Stimulated activated memory B cell treated with anti-CD40 and anti-IgM and Interleukin-4, amounts not matched to agents 10 μg/mL and 1 μg/mL and 100 μg/mL, for 72 hours (primary cell): Measurements from ENCODE around the gene HDDC3.
A peak's percentile ranks its signal among the peaks of the same experiment; 100 is the strongest.
"Not testable (repeated sequence)": the region's sequence is repeated elsewhere in the genome, so short reads cannot be mapped to it uniquely, and the experiment has no call there.

Experiments
- ATAC-seq: fragments of 150-1000 bp; cut with Tn5 transposase; 2 replicates; pipeline ENCODE4 v1.10.0; 2021
- H3K27ac Mint-ChIP-seq: one replicate; pipeline ENCODE4 v1.8.0; 2022; ENCODE audit warnings: mild to moderate bottlenecking, mixed read lengths
- H3K27me3 Mint-ChIP-seq: one replicate; pipeline ENCODE4 v1.8.0; 2022; ENCODE audit warnings: mixed read lengths
- H3K36me3 Mint-ChIP-seq: one replicate; pipeline ENCODE4 v1.8.0; 2022; ENCODE audit warnings: mixed read lengths
- H3K4me1 Mint-ChIP-seq: one replicate; pipeline ENCODE4 v1.8.0; 2022; ENCODE audit warnings: mixed read lengths
- H3K4me3 Mint-ChIP-seq: one replicate; pipeline ENCODE4 v1.8.0; 2022; ENCODE audit warnings: mild to moderate bottlenecking, moderate library complexity, mixed read lengths
- H3K9me3 Mint-ChIP-seq: one replicate; pipeline ENCODE4 v1.8.0; 2022; ENCODE audit warnings: mixed read lengths

Gene HDDC3

DNA sequence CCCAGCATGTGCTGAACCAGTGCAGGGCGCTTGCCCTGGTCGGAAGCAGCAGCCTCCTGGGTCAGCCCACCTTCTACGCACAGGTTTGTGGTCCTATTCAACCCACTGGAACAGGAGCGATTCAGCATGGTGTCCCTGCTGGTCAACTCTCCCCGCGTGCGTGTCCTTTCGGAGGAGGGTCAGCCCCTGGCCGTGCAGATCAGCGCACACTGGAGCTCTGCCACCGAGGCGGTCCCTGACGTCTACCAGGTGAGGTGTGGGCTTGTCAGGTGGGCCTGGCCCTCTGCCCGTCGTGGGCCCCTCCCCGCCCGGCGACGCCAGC lies 21.1 kb downstream of the HDDC3 start:
- Mint-ChIP-seq H3K4me1 (peaks cover 11% of the 10 kb centered on the region), H3K9me3 (no peaks in the 10 kb centered on the region), H3K4me3 (no peak overlapping the region), H3K27me3 (no peaks in the 10 kb centered on the region), H3K27ac (no peak overlapping the region), H3K36me3 (peaks cover 87% of the 10 kb centered on the region)
- ATAC-seq: no peak

DNA sequence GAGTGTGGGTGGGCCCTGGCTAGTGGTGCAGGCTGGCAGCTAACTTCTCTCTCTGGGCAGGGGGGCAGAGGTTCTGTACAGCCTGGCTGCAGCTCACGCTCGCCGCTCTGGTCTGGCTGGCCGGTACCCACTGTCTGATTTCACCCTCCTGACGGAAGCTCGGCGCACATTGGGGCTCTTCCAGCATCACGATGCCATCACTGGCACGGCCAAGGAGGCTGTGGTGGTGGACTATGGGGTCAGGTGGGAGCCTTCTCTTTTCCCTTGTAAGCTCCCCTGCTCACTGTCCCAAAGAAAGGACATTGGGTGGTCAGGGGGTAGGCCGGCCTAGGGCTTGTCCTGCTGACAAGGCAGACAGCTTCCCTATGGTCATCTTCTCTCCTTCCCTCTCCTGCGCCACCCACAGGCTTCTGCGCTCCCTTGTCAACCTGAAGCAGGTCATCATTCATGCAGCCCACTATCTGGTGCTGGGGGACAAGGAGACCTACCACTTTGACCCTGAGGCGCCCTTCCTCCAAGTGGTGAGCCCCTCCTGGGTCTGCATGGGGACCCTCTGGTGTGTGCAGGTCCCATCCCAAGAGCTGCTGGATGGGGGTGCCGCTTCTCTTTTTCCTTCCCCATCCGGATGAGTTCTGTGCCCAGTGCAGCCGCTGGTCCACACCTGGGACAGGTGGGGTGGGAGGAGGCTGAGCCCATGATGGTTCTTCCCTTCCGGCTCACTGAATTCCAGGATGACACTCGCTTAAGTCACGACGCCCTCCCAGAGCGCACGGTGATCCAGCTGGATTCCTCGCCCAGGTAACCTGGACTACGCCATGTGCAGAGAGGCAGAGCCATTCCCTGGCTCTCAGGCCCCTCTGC lies 21.7 kb downstream of the HDDC3 start:
- no peak overlapping the region for H3K27ac Mint-ChIP-seq
- H3K4me3 Mint-ChIP-seq: no peak overlapping the region
- ATAC-seq: no peak
- H3K9me3 Mint-ChIP-seq: no peaks in the 10 kb centered on the region
- H3K4me1 Mint-ChIP-seq: peaks cover 13% of the 10 kb centered on the region
- peaks cover 87% of the 10 kb centered on the region for H3K36me3 Mint-ChIP-seq
- no peaks in the 10 kb centered on the region for H3K27me3 Mint-ChIP-seq

- Mint-ChIP-seq H3K27me3 (no peaks in the 10 kb centered on the region), H3K36me3 (peaks cover 87% of the 10 kb centered on the region), H3K4me3 (no peak overlapping the region), H3K9me3 (no peaks in the 10 kb centered on the region), H3K27ac (no peak overlapping the region), H3K4me1 (peaks cover 16% of the 10 kb centered on the region)
- ATAC-seq: no peak
Measured at GRCh38 chr15:90909976-90910375, 22.4 kb downstream of the HDDC3 start.

- Mint-ChIP-seq H3K4me1 (peaks cover 16% of the 10 kb centered on the region), H3K36me3 (peaks cover 86% of the 10 kb centered on the region)
- H3K27me3 Mint-ChIP-seq, H3K4me3 Mint-ChIP-seq, H3K27ac Mint-ChIP-seq, ATAC-seq, H3K9me3 Mint-ChIP-seq: not testable (repeated sequence)
Measured at GRCh38 chr15:90909449-90909848, 22.9 kb downstream of the HDDC3 start.

DNA sequence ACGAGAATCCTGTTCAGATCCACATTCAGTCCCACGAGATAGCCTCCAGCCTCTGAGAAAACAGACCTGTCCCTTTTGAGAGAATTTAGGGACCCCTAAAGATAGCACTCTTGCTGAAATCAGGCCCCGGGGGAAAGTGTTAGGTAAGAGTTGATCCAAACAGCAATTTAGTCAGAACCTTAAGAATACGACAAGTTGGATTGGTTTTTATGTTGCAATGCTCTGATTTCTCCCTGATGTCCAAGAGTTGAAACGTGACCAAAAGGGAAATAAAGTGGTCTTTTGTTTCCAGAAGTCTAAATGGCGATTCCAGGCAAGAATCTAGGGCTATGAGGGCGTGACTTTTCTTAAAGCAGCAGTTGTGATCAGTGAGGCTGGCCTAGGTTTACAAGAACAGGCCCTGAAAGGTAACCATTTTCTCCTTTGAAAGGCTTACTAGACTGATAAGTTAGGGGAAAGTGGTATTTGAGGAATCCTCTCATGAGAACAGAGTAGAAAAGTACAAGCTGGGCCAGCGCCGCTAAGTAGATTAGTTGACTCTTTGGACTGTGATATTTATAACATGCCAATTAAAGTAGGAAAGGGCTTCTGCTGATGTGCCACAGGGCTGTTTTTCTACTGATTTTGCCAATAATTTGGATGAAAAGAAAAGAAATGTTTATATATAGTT lies 24.4 kb downstream of the HDDC3 start:
- no peaks in the 10 kb centered on the region for H3K9me3 Mint-ChIP-seq

DNA sequence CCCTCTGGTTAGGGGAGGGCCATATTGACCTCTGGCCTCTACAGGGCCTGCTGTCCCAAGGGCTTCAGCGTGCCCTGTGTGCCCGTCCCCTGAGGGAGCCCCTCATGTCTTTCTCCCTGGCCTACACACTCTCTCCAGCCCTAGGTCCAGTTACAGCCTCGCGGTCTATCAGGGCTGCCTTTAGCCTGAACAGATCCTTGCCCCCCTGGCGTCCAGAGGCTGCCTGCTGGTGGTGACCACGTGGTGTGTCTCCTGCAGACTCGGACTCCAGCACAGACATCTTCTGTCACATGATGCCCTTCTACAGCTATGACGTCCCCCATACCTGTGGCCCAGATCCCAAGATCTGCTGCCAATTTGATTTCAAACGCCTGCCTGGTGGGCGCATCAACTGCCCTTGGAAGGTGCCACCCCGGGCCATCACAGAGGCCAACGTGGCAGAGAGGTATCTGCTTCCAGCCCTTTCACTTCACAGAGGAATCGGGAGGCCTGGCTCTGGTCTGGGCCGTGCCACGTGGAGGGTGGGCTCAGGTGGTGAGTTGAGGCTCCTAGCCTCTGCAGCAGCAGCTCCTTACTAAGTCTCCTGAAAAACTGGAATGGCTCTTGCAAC lies 25.2 kb downstream of the HDDC3 start:
- H3K4me1 Mint-ChIP-seq: peaks cover 26% of the 10 kb centered on the region
- H3K27me3 Mint-ChIP-seq: no peaks in the 10 kb centered on the region
- no peaks in the 10 kb centered on the region for H3K9me3 Mint-ChIP-seq
- no peak overlapping the region for H3K27ac Mint-ChIP-seq
- H3K4me3 Mint-ChIP-seq: no peak overlapping the region
- no peak for ATAC-seq
- H3K36me3 Mint-ChIP-seq: peaks cover 64% of the 10 kb centered on the region

More for the DNA sequence above, 24.4 kb downstream of the HDDC3 start:
- no peak overlapping the region for H3K27ac Mint-ChIP-seq
- peaks cover 26% of the 10 kb centered on the region for H3K4me1 Mint-ChIP-seq
- H3K4me3 Mint-ChIP-seq: no peak overlapping the region
- H3K36me3 Mint-ChIP-seq: peaks cover 72% of the 10 kb centered on the region
- no peak for ATAC-seq
- no peaks in the 10 kb centered on the region for H3K27me3 Mint-ChIP-seq

DNA sequence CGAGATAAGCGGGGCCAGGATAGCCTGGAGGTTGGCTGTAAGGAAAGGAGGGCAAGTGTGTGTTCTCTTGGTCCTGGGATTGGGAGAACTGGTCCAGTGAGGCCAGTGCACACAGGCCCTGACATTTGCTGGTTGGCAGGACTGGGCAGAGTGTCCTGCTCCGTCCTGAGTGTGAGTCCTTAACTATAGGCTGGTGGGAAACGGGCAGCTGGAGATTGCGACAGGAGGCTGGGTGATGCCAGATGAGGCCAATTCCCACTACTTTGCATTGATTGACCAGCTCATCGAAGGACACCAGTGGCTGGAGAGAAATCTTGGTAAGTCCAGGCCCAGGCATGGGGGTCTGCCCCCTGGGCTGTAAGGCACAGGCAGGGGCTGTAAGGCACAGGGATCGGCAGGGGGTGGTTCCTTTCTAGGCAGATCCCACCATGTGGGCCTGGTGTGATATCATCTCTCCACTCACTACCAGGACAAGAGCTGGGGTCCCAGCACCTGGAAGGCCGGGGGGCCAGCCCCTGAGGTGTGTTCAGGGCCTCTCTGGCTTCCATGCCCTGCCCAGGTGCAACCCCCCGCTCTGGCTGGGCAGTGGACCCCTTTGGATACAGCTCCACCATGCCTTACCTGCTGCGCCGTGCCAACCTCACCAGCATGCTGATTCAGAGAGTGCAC lies 26.0 kb downstream of the HDDC3 start:
- Mint-ChIP-seq H3K27me3 (no peaks in the 10 kb centered on the region), H3K27ac (no peak overlapping the region), H3K4me3 (no peak overlapping the region), H3K9me3 (no peaks in the 10 kb centered on the region), H3K4me1 (peaks cover 35% of the 10 kb centered on the region), H3K36me3 (peaks cover 59% of the 10 kb centered on the region)
- ATAC-seq: no peak

GRCh38 chr15:90905306-90906180 lies 26.8 kb downstream of the HDDC3 start:
- no peaks in the 10 kb centered on the region for H3K27me3 Mint-ChIP-seq
- no peak overlapping the region for H3K4me3 Mint-ChIP-seq
- ATAC-seq: no peak
- peaks cover 52% of the 10 kb centered on the region for H3K36me3 Mint-ChIP-seq
- peak overlapping the region; percentile 26 for H3K27ac Mint-ChIP-seq
- no peaks in the 10 kb centered on the region for H3K9me3 Mint-ChIP-seq
- H3K4me1 Mint-ChIP-seq: peaks cover 39% of the 10 kb centered on the region

GRCh38 chr15:90904746-90905145 lies 27.6 kb downstream of the HDDC3 start:
- peaks cover 44% of the 10 kb centered on the region for H3K4me1 Mint-ChIP-seq
- no peaks in the 10 kb centered on the region for H3K9me3 Mint-ChIP-seq
- no peak overlapping the region for H3K27ac Mint-ChIP-seq
- no peak overlapping the region for H3K4me3 Mint-ChIP-seq
- H3K36me3 Mint-ChIP-seq: peaks cover 44% of the 10 kb centered on the region
- no peaks in the 10 kb centered on the region for H3K27me3 Mint-ChIP-seq
- ATAC-seq: no peak

DNA sequence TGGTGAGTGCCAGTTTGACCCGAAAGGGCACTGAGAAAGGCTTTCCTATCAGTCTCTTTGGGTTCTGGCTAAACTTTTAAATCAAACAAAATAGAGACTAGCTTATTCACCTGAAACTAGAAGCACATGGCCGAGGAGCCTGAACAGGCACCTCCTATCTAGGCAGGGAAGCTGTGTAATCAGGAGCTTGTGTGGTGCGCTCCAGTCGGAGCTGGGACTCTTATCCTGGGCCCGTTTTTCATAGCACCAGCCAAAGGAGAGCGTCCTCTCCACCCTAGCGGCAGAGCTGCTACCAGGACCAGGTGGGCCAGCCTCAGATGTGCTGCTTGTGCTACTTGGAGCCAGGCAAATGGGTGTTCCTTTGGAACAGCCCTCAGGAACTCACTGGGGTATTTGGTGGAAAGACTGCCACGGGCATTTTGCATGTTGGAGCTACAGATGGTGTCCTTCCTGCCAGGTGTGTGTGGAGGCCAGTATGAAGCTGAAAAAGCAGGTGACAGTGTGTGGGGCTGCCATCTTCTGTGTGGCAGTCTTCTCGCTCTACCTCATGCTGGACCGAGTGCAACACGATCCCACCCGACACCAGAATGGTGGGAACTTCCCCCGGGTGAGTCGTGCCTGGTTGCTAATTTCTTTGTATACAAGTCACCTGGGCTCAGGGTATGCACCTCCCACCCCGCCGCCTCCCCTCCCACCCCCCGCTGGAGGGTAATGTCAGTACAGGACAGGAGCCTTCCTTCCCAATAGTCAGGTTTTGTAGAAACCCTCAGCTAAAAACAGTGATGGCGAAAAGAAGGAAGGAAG lies 28.4 kb downstream of the HDDC3 start:
- ATAC-seq: no peak
- peaks cover 36% of the 10 kb centered on the region for H3K36me3 Mint-ChIP-seq
- H3K27me3 Mint-ChIP-seq: no peaks in the 10 kb centered on the region
- peaks cover 44% of the 10 kb centered on the region for H3K4me1 Mint-ChIP-seq
- no peaks in the 10 kb centered on the region for H3K9me3 Mint-ChIP-seq
- peak overlapping the region; percentile 86 for H3K4me3 Mint-ChIP-seq
- H3K27ac Mint-ChIP-seq: peak overlapping the region; percentile 91

DNA sequence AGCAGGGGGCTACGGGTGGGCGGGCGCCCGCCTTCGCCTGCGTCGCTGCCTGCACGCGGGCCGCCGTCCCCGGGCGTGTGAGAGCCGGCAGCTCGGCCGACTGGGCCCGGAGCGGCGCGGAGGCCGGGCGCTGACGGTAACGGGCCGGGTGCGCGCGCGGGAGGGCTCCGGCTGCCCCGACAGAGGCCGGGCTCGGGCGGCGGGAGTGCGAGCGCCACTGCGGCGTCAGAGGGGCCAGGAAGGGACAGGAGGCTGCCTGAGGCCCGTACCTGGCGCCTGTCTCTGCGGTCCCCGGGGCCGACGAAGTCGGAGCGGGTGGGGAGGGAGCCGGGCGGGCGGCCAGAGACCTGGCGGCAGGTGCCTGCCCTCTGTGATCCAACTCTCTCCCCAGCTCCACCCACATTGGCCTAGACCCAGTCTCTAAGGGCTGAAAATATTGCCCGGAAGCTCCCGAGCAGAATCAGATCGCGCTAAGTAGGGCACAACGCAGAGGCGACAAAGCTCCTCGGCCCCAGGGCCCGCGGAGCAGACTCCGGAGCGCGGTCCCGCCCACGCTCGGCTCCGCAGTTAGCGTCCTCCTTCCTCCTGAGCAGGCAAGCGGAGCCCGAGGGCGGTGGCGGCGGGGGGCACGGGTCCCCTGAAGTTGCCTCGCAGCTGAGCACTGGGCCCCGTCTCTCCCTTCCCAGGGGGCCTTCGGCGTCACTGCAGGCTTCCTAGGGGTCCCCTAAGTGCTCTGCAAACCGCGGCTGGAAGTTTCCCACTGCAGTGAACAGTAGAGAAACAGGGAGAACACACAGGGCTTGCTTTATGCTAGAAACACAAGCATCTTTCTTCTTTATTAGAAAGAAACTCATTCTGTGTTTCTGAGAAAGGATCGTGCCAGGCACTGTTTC lies 29.3 kb downstream of the HDDC3 start, which contains the start of gene MAN2A2:
Gene MAN2A2, plus strand, starts transcription at position 463 of the 893 bp plus-strand sequence. CDS start 906 bp downstream, outside the sequence.
- peak within 1 kb of the TSS; percentile 86 for H3K4me3 Mint-ChIP-seq
- H3K4me1 Mint-ChIP-seq: peaks cover 50% of the 10 kb centered on the region
- H3K36me3 Mint-ChIP-seq: peaks cover 33% of the 10 kb centered on the region
- no peaks in the 10 kb centered on the region for H3K9me3 Mint-ChIP-seq
- H3K27ac Mint-ChIP-seq: peak within 1 kb of the TSS; percentile 91
- H3K27me3 Mint-ChIP-seq: no peaks in the 10 kb centered on the region
- ATAC-seq: peak; percentile 83

DNA sequence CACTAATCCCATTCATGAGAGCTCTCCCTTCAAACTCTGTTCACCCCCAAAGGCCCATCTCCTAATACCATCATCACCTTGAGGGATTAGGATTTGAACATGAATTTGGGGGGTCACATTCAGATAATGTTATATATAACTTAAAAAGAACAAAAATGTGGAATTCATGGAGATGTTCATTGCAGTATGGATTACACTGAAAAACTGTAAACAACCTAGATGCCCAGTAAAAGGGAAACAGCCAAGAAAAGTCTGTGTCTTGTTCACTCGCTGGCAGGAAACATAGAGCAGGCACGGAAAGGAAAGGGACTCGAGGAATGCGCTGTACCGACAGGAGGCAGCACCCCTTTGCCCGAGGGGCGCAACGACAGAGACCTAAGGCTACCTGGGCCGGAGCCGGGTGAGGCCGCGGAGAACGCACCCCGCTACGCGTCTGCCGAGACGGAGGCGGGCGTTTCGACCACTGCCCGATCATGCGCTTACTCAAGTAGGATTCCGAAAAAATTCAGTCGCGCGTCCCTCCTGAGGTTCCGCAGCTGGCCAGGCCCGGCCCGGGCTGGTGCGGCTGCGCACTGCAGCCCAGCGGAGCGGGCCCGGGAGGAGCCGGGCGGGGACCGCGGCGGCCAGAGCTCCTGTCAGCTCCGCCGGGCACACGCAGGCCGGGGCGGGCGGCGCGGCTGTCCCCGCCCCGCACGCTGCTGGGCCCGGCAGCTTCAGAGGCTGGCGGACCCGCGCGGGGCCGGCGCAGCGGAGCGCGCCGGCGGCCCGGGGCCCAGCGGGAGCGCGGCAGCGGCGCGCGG lies 30.1 kb downstream of the HDDC3 start:
- ATAC-seq: peak; percentile 91
- peaks cover 59% of the 10 kb centered on the region for H3K4me1 Mint-ChIP-seq
- H3K4me3 Mint-ChIP-seq: peak overlapping the region; percentile 84
- peak overlapping the region; percentile 90 for H3K27ac Mint-ChIP-seq
- no peaks in the 10 kb centered on the region for H3K27me3 Mint-ChIP-seq
- peaks cover 24% of the 10 kb centered on the region for H3K36me3 Mint-ChIP-seq
- H3K9me3 Mint-ChIP-seq: no peaks in the 10 kb centered on the region
